ENCODE measurements around the gene TAF1. TPM values are rescaled to one million over a fixed set of nuclear protein-coding genes. Genes with fewer than 3 reads are reported as not detected.
"Not testable (repeated sequence)": the region's sequence is repeated elsewhere in the genome, so short reads cannot be mapped to it uniquely, and the experiment has no call there.

Gene TAF1
- total and polyA plus RNA-seq, 2 donors (not counting 1 experiment from before 2014, with no cell fraction given): 19.3 to 49.0 TPM

GRCh38 chrX:71321731-71322130 is 44.4 kb upstream of the TAF1 start:
- H3K9me3 ChIP-seq (ENCODE audit: control insufficient read depth, insufficient read depth, low read depth, low read length): no peaks in the 10 kb centered on the region
- no peak for DNase-seq (ENCODE audit: low read depth in 2 of 2)

GRCh38 chrX:71324452-71324851 is 41.7 kb upstream of the TAF1 start:
- not testable (repeated sequence) for H3K4me2 ChIP-seq (ENCODE audit: extremely low read depth, insufficient read depth, low read length); H2AFZ ChIP-seq (ENCODE audit: low read length); DNase-seq (ENCODE audit: low read depth in 2 of 2); H3K9me3 ChIP-seq (ENCODE audit: control insufficient read depth, insufficient read depth, low read depth, low read length); H3K4me1 ChIP-seq (ENCODE audit: control insufficient read depth, extremely low read depth, insufficient read depth, low read length); H3K4me3 ChIP-seq (replicated peaks in 1 of 4; ENCODE audit: control extremely low read depth in 1 of 4, insufficient read depth in 1 of 4, low read depth in 3 of 4, low read length in 4 of 4); H3K9ac ChIP-seq (ENCODE audit: insufficient read depth, low read length); H3K27ac ChIP-seq (ENCODE audit: insufficient read depth, low read length); H3K36me3 ChIP-seq (ENCODE audit: control insufficient read depth, insufficient read depth, low read length); H4K20me1 ChIP-seq (ENCODE audit: control insufficient read depth, extremely low read depth, insufficient read depth, low read length); H3K27me3 ChIP-seq (ENCODE audit: control insufficient read depth, insufficient read depth, low read length); H3K79me2 ChIP-seq (ENCODE audit: control insufficient read depth, insufficient read depth, low read length)

More at GRCh38 chrX:71321731-71322130, 44.4 kb upstream of the TAF1 start:
- no peaks in the 10 kb centered on the region for H3K4me1 ChIP-seq (ENCODE audit: control insufficient read depth, extremely low read depth, insufficient read depth, low read length)
- H3K4me2 ChIP-seq (ENCODE audit: extremely low read depth, insufficient read depth, low read length): no peak overlapping the region
- H2AFZ ChIP-seq (ENCODE audit: low read length): no peak overlapping the region
- no peaks in the 10 kb centered on the region for H3K36me3 ChIP-seq (ENCODE audit: control insufficient read depth, insufficient read depth, low read length)
- H3K27ac ChIP-seq (ENCODE audit: insufficient read depth, low read length): no peak overlapping the region
- no peak overlapping the region for H3K4me3 ChIP-seq (replicated peaks in 1 of 4; ENCODE audit: control extremely low read depth in 1 of 4, insufficient read depth in 1 of 4, low read depth in 3 of 4, low read length in 4 of 4)
- H4K20me1 ChIP-seq (ENCODE audit: control insufficient read depth, extremely low read depth, insufficient read depth, low read length): no peaks in the 10 kb centered on the region
- H3K27me3 ChIP-seq (ENCODE audit: control insufficient read depth, insufficient read depth, low read length): no peaks in the 10 kb centered on the region
- TF ChIP-seq CTCF (conservative IDR thresholded peaks at IDR 0.05 in 1 of 2, IDR thresholded peaks at IDR 0.05 in 1 of 2; ENCODE audit: low read depth in 1 of 2, low read length in 2 of 2) (no peak), EZH2 (IDR thresholded peaks at IDR 0.05; ENCODE audit: low read length, missing control alignments) (no peak)
- H3K9ac ChIP-seq (ENCODE audit: insufficient read depth, low read length): no peak overlapping the region
- H3K79me2 ChIP-seq (ENCODE audit: control insufficient read depth, insufficient read depth, low read length): no peaks in the 10 kb centered on the region

GRCh38 chrX:71326394-71326793 is 39.8 kb upstream of the TAF1 start:
- Histone ChIP-seq H3K4me2 (ENCODE audit: extremely low read depth, insufficient read depth, low read length) (no peak overlapping the region), H3K36me3 (ENCODE audit: control insufficient read depth, insufficient read depth, low read length) (no peaks in the 10 kb centered on the region), H3K9ac (ENCODE audit: insufficient read depth, low read length) (no peak overlapping the region), H3K27me3 (ENCODE audit: control insufficient read depth, insufficient read depth, low read length) (no peaks in the 10 kb centered on the region), H3K79me2 (ENCODE audit: control insufficient read depth, insufficient read depth, low read length) (no peaks in the 10 kb centered on the region), H3K4me3 (replicated peaks in 1 of 4; ENCODE audit: control extremely low read depth in 1 of 4, insufficient read depth in 1 of 4, low read depth in 3 of 4, low read length in 4 of 4) (no peak overlapping the region), H3K4me1 (ENCODE audit: control insufficient read depth, extremely low read depth, insufficient read depth, low read length) (no peaks in the 10 kb centered on the region), H4K20me1 (ENCODE audit: control insufficient read depth, extremely low read depth, insufficient read depth, low read length) (no peaks in the 10 kb centered on the region), H3K27ac (ENCODE audit: insufficient read depth, low read length) (no peak overlapping the region), H2AFZ (ENCODE audit: low read length) (no peak overlapping the region), H3K9me3 (ENCODE audit: control insufficient read depth, insufficient read depth, low read depth, low read length) (no peaks in the 10 kb centered on the region)
- TF ChIP-seq EZH2 (IDR thresholded peaks at IDR 0.05; ENCODE audit: low read length, missing control alignments) (no peak), CTCF (conservative IDR thresholded peaks at IDR 0.05 in 1 of 2, IDR thresholded peaks at IDR 0.05 in 1 of 2; ENCODE audit: low read depth in 1 of 2, low read length in 2 of 2) (no peak)
- no peak for DNase-seq (ENCODE audit: low read depth in 2 of 2)

- H3K27ac ChIP-seq (ENCODE audit: insufficient read depth, low read length); H3K4me2 ChIP-seq (ENCODE audit: extremely low read depth, insufficient read depth, low read length); H3K27me3 ChIP-seq (ENCODE audit: control insufficient read depth, insufficient read depth, low read length); H2AFZ ChIP-seq (ENCODE audit: low read length); H3K79me2 ChIP-seq (ENCODE audit: control insufficient read depth, insufficient read depth, low read length); H3K9ac ChIP-seq (ENCODE audit: insufficient read depth, low read length); H3K4me3 ChIP-seq (replicated peaks in 1 of 4; ENCODE audit: control extremely low read depth in 1 of 4, insufficient read depth in 1 of 4, low read depth in 3 of 4, low read length in 4 of 4); H3K9me3 ChIP-seq (ENCODE audit: control insufficient read depth, insufficient read depth, low read depth, low read length); H4K20me1 ChIP-seq (ENCODE audit: control insufficient read depth, extremely low read depth, insufficient read depth, low read length); H3K4me1 ChIP-seq (ENCODE audit: control insufficient read depth, extremely low read depth, insufficient read depth, low read length); H3K36me3 ChIP-seq (ENCODE audit: control insufficient read depth, insufficient read depth, low read length): not testable (repeated sequence)
- peak; percentile 0 to 3 for DNase-seq (ENCODE audit: low read depth in 2 of 2)
Observed at GRCh38 chrX:71349151-71349665, 16.9 kb upstream of the TAF1 start.

GRCh38 chrX:71349867-71350266 is 16.3 kb upstream of the TAF1 start:
- H4K20me1 ChIP-seq (ENCODE audit: control insufficient read depth, extremely low read depth, insufficient read depth, low read length); H3K9me3 ChIP-seq (ENCODE audit: control insufficient read depth, insufficient read depth, low read depth, low read length); H2AFZ ChIP-seq (ENCODE audit: low read length); H3K79me2 ChIP-seq (ENCODE audit: control insufficient read depth, insufficient read depth, low read length); H3K27me3 ChIP-seq (ENCODE audit: control insufficient read depth, insufficient read depth, low read length); H3K27ac ChIP-seq (ENCODE audit: insufficient read depth, low read length); H3K4me2 ChIP-seq (ENCODE audit: extremely low read depth, insufficient read depth, low read length); H3K36me3 ChIP-seq (ENCODE audit: control insufficient read depth, insufficient read depth, low read length); DNase-seq (ENCODE audit: low read depth in 2 of 2); H3K4me1 ChIP-seq (ENCODE audit: control insufficient read depth, extremely low read depth, insufficient read depth, low read length); H3K9ac ChIP-seq (ENCODE audit: insufficient read depth, low read length); H3K4me3 ChIP-seq (replicated peaks in 1 of 4; ENCODE audit: control extremely low read depth in 1 of 4, insufficient read depth in 1 of 4, low read depth in 3 of 4, low read length in 4 of 4): not testable (repeated sequence)

Measured in fibroblast of lung (primary cell).